ENCODE measurements around the gene ITGA2. TPM values are rescaled to one million over a fixed set of nuclear protein-coding genes. Genes with fewer than 3 reads are reported as not detected.

ITGA2 gene
- total and polyA plus RNA-seq, 2 experiments from 2014 or later, result 2.5 to 10.2 TPM

GRCh38 chr5:53039855-53040254, 50.7 kb downstream of the ITGA2 start:
- H3K4me2 ChIP-seq, result no peak overlapping the region
- no peaks in the 10 kb centered on the region for H3K9me3 ChIP-seq (ENCODE audit: low read depth)
- H3K79me2 ChIP-seq, result no peaks in the 10 kb centered on the region
- H3K27ac ChIP-seq, result no peak overlapping the region
- WGBS (ENCODE audit: low lambda C conversion rate, missing lambda C conversion rate), result 95% methylated on average over 3 of the region's 3 CpGs
- no peak for DNase-seq (ENCODE audit: low spot score)
- H3K9me2 ChIP-seq (replicated peaks; ENCODE audit: insufficient read depth), result no peaks in the 10 kb centered on the region
- H3K36me3 ChIP-seq (replicated peaks; ENCODE audit: insufficient read depth, low read depth), result no peaks in the 10 kb centered on the region
- H3K4me3 ChIP-seq, result no peak overlapping the region
- TF ChIP-seq, protein P1, sequence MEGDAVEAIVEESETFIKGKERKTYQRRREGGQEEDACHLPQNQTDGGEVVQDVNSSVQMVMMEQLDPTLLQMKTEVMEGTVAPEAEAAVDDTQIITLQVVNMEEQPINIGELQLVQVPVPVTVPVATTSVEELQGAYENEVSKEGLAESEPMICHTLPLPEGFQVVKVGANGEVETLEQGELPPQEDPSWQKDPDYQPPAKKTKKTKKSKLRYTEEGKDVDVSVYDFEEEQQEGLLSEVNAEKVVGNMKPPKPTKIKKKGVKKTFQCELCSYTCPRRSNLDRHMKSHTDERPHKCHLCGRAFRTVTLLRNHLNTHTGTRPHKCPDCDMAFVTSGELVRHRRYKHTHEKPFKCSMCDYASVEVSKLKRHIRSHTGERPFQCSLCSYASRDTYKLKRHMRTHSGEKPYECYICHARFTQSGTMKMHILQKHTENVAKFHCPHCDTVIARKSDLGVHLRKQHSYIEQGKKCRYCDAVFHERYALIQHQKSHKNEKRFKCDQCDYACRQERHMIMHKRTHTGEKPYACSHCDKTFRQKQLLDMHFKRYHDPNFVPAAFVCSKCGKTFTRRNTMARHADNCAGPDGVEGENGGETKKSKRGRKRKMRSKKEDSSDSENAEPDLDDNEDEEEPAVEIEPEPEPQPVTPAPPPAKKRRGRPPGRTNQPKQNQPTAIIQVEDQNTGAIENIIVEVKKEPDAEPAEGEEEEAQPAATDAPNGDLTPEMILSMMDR (IDR thresholded peaks at IDR 0.05; ENCODE audit: poor library complexity), result no peak
- TF ChIP-seq EZH2 (IDR thresholded peaks at IDR 0.05; ENCODE audit: borderline replicate concordance) (no peak), EZH2phosphoT487 (IDR thresholded peaks at IDR 0.05; ENCODE audit: low read depth, severe bottlenecking, unreplicated experiment) (no peak)
- no peak overlapping the region for H2AFZ ChIP-seq
- no peaks in the 10 kb centered on the region for H3K27me3 ChIP-seq
- no peaks in the 10 kb centered on the region for H4K20me1 ChIP-seq (ENCODE audit: insufficient read depth, poor library complexity, severe bottlenecking)
- peaks cover 9% of the 10 kb centered on the region for H3K4me1 ChIP-seq (ENCODE audit: insufficient read depth)

DNA sequence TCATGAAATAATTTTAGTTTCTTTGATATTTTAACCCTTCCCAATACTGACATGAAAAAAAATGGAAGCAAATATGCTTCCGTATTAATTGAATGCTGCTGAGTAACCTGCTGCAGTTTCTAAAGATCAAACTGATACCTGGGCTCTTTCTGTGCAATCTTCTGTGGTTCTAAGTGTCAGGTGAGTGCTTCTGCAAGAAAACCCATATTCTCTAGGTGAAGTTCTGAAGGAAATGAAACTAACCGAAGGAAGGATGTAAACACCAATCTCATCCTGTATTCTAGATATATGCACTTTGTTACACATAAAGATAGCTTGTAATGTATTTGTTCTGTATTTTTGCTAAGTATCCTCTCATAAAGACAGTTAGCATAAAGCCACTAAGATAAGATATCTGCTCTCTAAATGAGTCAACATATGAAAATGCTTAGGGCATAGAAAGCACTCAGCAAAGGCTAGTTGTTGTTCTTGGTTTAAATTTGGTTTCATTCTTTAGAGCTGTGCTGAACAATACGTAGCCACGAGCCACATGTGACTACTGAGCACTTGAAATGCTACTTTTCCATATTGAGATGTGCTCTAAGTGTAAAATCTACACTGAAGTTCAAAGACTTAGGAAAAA, 52.0 kb downstream of the ITGA2 start:
- no peak for TF ChIP-seq EZH2phosphoT487 (IDR thresholded peaks at IDR 0.05; ENCODE audit: low read depth, severe bottlenecking, unreplicated experiment)
- TF ChIP-seq, protein P1 (IDR thresholded peaks at IDR 0.05; ENCODE audit: poor library complexity), result no peak
- no peak for TF ChIP-seq EZH2 (IDR thresholded peaks at IDR 0.05; ENCODE audit: borderline replicate concordance)
- no peaks in the 10 kb centered on the region for H3K79me2 ChIP-seq
- no peak overlapping the region for H3K27ac ChIP-seq
- no peaks in the 10 kb centered on the region for H4K20me1 ChIP-seq (ENCODE audit: insufficient read depth, poor library complexity, severe bottlenecking)
- peak overlapping the region; percentile 19 for H2AFZ ChIP-seq
- no peak for DNase-seq (ENCODE audit: low spot score)
- H3K9me2 ChIP-seq (replicated peaks; ENCODE audit: insufficient read depth), result no peaks in the 10 kb centered on the region
- no peaks in the 10 kb centered on the region for H3K27me3 ChIP-seq
- H3K4me3 ChIP-seq, result no peak overlapping the region
- H3K9me3 ChIP-seq (ENCODE audit: low read depth), result no peaks in the 10 kb centered on the region
- H3K4me1 ChIP-seq (ENCODE audit: insufficient read depth), result peaks cover 9% of the 10 kb centered on the region
- no peaks in the 10 kb centered on the region for H3K36me3 ChIP-seq (replicated peaks; ENCODE audit: insufficient read depth, low read depth)
- 61% methylated on average over 4 of the region's 4 CpGs for WGBS (ENCODE audit: low lambda C conversion rate, missing lambda C conversion rate)
- H3K4me2 ChIP-seq, result peak overlapping the region; percentile 16

DNA sequence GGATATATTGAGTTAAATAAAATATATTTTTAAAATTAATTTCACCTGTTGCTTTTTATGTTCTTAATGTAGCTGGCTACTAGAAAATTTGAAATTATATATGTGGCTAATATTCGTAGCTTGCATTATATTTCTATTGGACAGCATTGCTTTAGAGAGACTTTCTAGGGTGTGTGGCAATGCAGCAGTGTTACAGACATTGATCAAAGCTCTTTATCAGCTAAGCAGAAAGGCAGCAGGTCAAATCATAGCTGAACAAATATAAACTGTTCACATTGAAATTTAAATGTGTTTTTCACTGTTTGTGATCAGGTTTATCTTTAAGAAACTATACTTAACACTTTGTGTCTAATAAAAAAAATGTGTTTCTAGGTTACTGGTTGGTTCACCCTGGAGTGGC, 52.6 kb downstream of the ITGA2 start:
- no peaks in the 10 kb centered on the region for H3K27me3 ChIP-seq
- H3K4me2 ChIP-seq, result peak overlapping the region; percentile 16
- H3K4me3 ChIP-seq, result no peak overlapping the region
- no peak for DNase-seq (ENCODE audit: low spot score)
- no peak overlapping the region for H2AFZ ChIP-seq
- TF ChIP-seq, protein P1 (IDR thresholded peaks at IDR 0.05; ENCODE audit: poor library complexity), result no peak
- TF ChIP-seq EZH2phosphoT487 (IDR thresholded peaks at IDR 0.05; ENCODE audit: low read depth, severe bottlenecking, unreplicated experiment), result no peak
- no peaks in the 10 kb centered on the region for H3K36me3 ChIP-seq (replicated peaks; ENCODE audit: insufficient read depth, low read depth)
- no peaks in the 10 kb centered on the region for H4K20me1 ChIP-seq (ENCODE audit: insufficient read depth, poor library complexity, severe bottlenecking)
- no peaks in the 10 kb centered on the region for H3K9me3 ChIP-seq (ENCODE audit: low read depth)
- 83% methylated on average over 1 of the region's 1 CpG for WGBS (ENCODE audit: low lambda C conversion rate, missing lambda C conversion rate)
- H3K27ac ChIP-seq, result no peak overlapping the region
- peaks cover 9% of the 10 kb centered on the region for H3K4me1 ChIP-seq (ENCODE audit: insufficient read depth)
- no peaks in the 10 kb centered on the region for H3K9me2 ChIP-seq (replicated peaks; ENCODE audit: insufficient read depth)
- H3K79me2 ChIP-seq, result no peaks in the 10 kb centered on the region

DNA sequence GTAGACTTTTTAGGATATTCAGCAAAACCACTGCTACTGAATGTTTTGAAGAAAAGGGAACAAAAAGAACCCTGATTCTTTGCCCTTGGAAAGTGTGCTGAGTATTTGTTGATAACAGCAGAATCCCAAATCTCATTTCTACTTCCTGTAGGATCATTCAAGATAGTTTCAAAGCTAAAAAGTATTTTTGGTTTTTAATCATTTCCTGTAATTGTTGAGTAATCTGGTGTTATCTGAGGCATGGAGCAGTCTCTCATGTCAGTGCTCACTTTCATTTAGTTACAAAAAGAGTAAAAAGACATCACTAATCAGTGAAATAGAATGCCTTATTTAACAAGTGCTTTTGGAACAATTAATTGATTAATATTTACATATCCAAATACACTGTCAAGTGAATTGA, 56.1 kb downstream of the ITGA2 start:
- no peaks in the 10 kb centered on the region for H3K36me3 ChIP-seq (replicated peaks; ENCODE audit: insufficient read depth, low read depth)
- H3K9me3 ChIP-seq (ENCODE audit: low read depth), result no peaks in the 10 kb centered on the region
- no peak overlapping the region for H3K4me2 ChIP-seq
- no peak for DNase-seq (ENCODE audit: low spot score)
- H3K4me3 ChIP-seq, result no peak overlapping the region
- no peaks in the 10 kb centered on the region for H4K20me1 ChIP-seq (ENCODE audit: insufficient read depth, poor library complexity, severe bottlenecking)
- no peak for TF ChIP-seq EZH2 (IDR thresholded peaks at IDR 0.05; ENCODE audit: borderline replicate concordance)
- TF ChIP-seq, protein P1 (IDR thresholded peaks at IDR 0.05; ENCODE audit: poor library complexity), result no peak
- TF ChIP-seq EZH2phosphoT487 (IDR thresholded peaks at IDR 0.05; ENCODE audit: low read depth, severe bottlenecking, unreplicated experiment), result no peak
- no peaks in the 10 kb centered on the region for H3K27me3 ChIP-seq
- H3K4me1 ChIP-seq (ENCODE audit: insufficient read depth), result no peaks in the 10 kb centered on the region
- H3K9me2 ChIP-seq (replicated peaks; ENCODE audit: insufficient read depth), result no peaks in the 10 kb centered on the region
- no peaks in the 10 kb centered on the region for H3K79me2 ChIP-seq
- H3K27ac ChIP-seq, result no peak overlapping the region
- H2AFZ ChIP-seq, result no peak overlapping the region
